GM18499 (cell line): ENCODE results near the gene NES.

Experiments used
- ATAC-seq: cut with Tn5 transposase; IDR thresholded peaks from one replicate; pipeline ENCODE4 v1.9.1; 2021; ENCODE audit warnings: moderate number of reproducible peaks; ENCODE audit not compliant: insufficient read depth, unreplicated experiment

NES gene

GRCh38 chr1:156666862-156667609 lies 10.2 kb downstream of the NES start:
- ATAC-seq = no peak

GRCh38 chr1:156665539-156665938 lies 11.7 kb downstream of the NES start:
- ATAC-seq = no peak

GRCh38 chr1:156664767-156665411 lies 12.3 kb downstream of the NES start:
- no peak for ATAC-seq

- ATAC-seq = no peak
Observed at GRCh38 chr1:156664046-156664766, 13.0 kb downstream of the NES start.

GRCh38 chr1:156663178-156663577 lies 14.0 kb downstream of the NES start:
- ATAC-seq = no peak

GRCh38 chr1:156662800-156663055 lies 14.5 kb downstream of the NES start:
- no peak for ATAC-seq

GRCh38 chr1:156662005-156662799 lies 15.0 kb downstream of the NES start:
- ATAC-seq = no peak

GRCh38 chr1:156660752-156661112 lies 16.5 kb downstream of the NES start:
- no peak for ATAC-seq

- no peak for ATAC-seq
Observed at GRCh38 chr1:156659988-156660751, 17.0 kb downstream of the NES start.

- no peak for ATAC-seq
Observed at GRCh38 chr1:156659661-156659987, 17.6 kb downstream of the NES start.

- ATAC-seq = no peak
Observed at GRCh38 chr1:156658945-156659574, 18.1 kb downstream of the NES start.

- no peak for ATAC-seq
Observed at GRCh38 chr1:156658496-156658895, 18.7 kb downstream of the NES start.

GRCh38 chr1:156657741-156658319 lies 19.4 kb downstream of the NES start:
- no peak for ATAC-seq

- ATAC-seq = no peak
Observed at GRCh38 chr1:156656806-156657740, 20.1 kb downstream of the NES start.

GRCh38 chr1:156655904-156656516 lies 21.2 kb downstream of the NES start:
- ATAC-seq = no peak

- ATAC-seq = no peak
Observed at GRCh38 chr1:156655151-156655903, 21.9 kb downstream of the NES start.

- no peak for ATAC-seq
Observed at GRCh38 chr1:156654700-156655099, 22.5 kb downstream of the NES start.
